ENCODE results near the gene SLC9A3. TPM values are rescaled to one million over a fixed set of nuclear protein-coding genes. Genes with fewer than 3 reads are reported as not detected.

SLC9A3 gene
- polyA plus RNA-seq, 3 donors, result 0.45 to 3.1 (median 1.5) TPM

GRCh38 chr5:531101-531748 lies 7.0 kb upstream of the SLC9A3 start:
- no peak overlapping the region for H3K27ac ChIP-seq (ENCODE audit: low read depth, low read length)
- 34 to 61% (median 60%) methylated on average over 25 of the region's 25 CpGs for WGBS, 3 donors

- WGBS, 3 donors, result 50 to 71% (median 59%) methylated on average over 24 of the region's 24 CpGs
- no peak overlapping the region for H3K27ac ChIP-seq (ENCODE audit: low read depth, low read length)
These were observed 6.0 kb upstream of the SLC9A3 start for GRCh38 chr5:530001-530955.

- 12 to 19% (median 15%) methylated on average over 40 to 55 of the region's 55 CpGs for WGBS, 3 donors
These were observed 4.6 kb upstream of the SLC9A3 start for GRCh38 chr5:528629-529511.

GRCh38 chr5:527646-528628 lies 3.7 kb upstream of the SLC9A3 start:
- WGBS, 3 donors, result 24 to 32% (median 30%) methylated on average over 26 to 59 of the region's 66 CpGs
- H3K27ac ChIP-seq (ENCODE audit: low read depth, low read length), result no peak overlapping the region

More at GRCh38 chr5:528629-529511, 4.6 kb upstream of the SLC9A3 start:
- no peak overlapping the region for H3K27ac ChIP-seq (ENCODE audit: low read depth, low read length)

- 59 to 70% (median 67%) methylated on average over 14 of the region's 14 CpGs for WGBS, 3 donors
These were observed 2.3 kb upstream of the SLC9A3 start for GRCh38 chr5:526456-527088.

GRCh38 chr5:525916-526315 lies 1.7 kb upstream of the SLC9A3 start:
- H3K27ac ChIP-seq (ENCODE audit: low read depth, low read length), result no peak overlapping the region
- 45 to 59% (median 57%) methylated on average over 9 of the region's 9 CpGs for WGBS, 3 donors

More at GRCh38 chr5:526456-527088, 2.3 kb upstream of the SLC9A3 start:
- no peak overlapping the region for H3K27ac ChIP-seq (ENCODE audit: low read depth, low read length)

- no peak overlapping the region for H3K27ac ChIP-seq (ENCODE audit: low read depth, low read length)
- 35 to 38% (median 38%) methylated on average over 23 to 24 of the region's 24 CpGs for WGBS, 3 donors
These were observed 918 bp upstream of the SLC9A3 start for GRCh38 chr5:524973-525761.

- 2% methylated on average over 57 to 69 of the region's 69 CpGs for WGBS, 3 donors
- no peak overlapping the region for H3K27ac ChIP-seq (ENCODE audit: low read depth, low read length)
These were observed 617 bp downstream of the SLC9A3 start for GRCh38 chr5:523441-524222.

GRCh38 chr5:522899-523440 lies 1.3 kb downstream of the SLC9A3 start:
- no peak overlapping the region for H3K27ac ChIP-seq (ENCODE audit: low read depth, low read length)
- WGBS, 3 donors, result 15 to 19% (median 18%) methylated on average over 19 to 21 of the region's 21 CpGs

GRCh38 chr5:522116-522515 lies 2.1 kb downstream of the SLC9A3 start:
- 35 to 56% (median 54%) methylated on average over 16 of the region's 16 CpGs for WGBS, 3 donors
- no peak overlapping the region for H3K27ac ChIP-seq (ENCODE audit: low read depth, low read length)

- WGBS, 3 donors, result 59 to 66% (median 65%) methylated on average over 8 to 9 of the region's 9 CpGs
- H3K27ac ChIP-seq (ENCODE audit: low read depth, low read length), result no peak overlapping the region
These were observed 2.6 kb downstream of the SLC9A3 start for GRCh38 chr5:521680-522079.

GRCh38 chr5:520850-521226 lies 3.4 kb downstream of the SLC9A3 start:
- H3K27ac ChIP-seq (ENCODE audit: low read depth, low read length), result no peak overlapping the region
- 66 to 81% (median 81%) methylated on average over 9 of the region's 9 CpGs for WGBS, 3 donors

- no peak overlapping the region for H3K27ac ChIP-seq (ENCODE audit: low read depth, low read length)
- 77 to 84% (median 84%) methylated on average over 19 to 20 of the region's 20 CpGs for WGBS, 3 donors
These were observed 3.9 kb downstream of the SLC9A3 start for GRCh38 chr5:520196-520849.

- no peak overlapping the region for H3K27ac ChIP-seq (ENCODE audit: low read depth, low read length)
- 65 to 67% (median 67%) methylated on average over 10 of the region's 10 CpGs for WGBS, 3 donors
These were observed 5.5 kb downstream of the SLC9A3 start for GRCh38 chr5:518721-519120.

- H3K27ac ChIP-seq (ENCODE audit: low read depth, low read length), result no peak overlapping the region
- WGBS, 3 donors, result 87 to 91% (median 89%) methylated on average over 5 of the region's 5 CpGs
These were observed 6.6 kb downstream of the SLC9A3 start for GRCh38 chr5:517535-518100.

Measured in adipose tissue (tissue), 3 donors.